HG03439 (cell line): ENCODE data around the gene DNAJB4.
"Not testable (repeated sequence)": the region's sequence is repeated elsewhere in the genome, so short reads cannot be mapped to it uniquely, and the experiment has no call there.

ENCODE experiments used
- ATAC-seq: cut with Tn5 transposase; IDR thresholded peaks from one replicate; pipeline ENCODE4 v1.9.1; 2021; ENCODE audit warnings: mild to moderate bottlenecking, moderate library complexity; ENCODE audit not compliant: unreplicated experiment

DNAJB4 gene

GRCh38 chr1:78004719-78005447 lies at the start of gene DNAJB4:
Gene DNAJB4 (plus strand): TSS chr1:78004939. CDS start chr1:78005111, 172 bp downstream.
- ATAC-seq: peak; percentile 98

DNA sequence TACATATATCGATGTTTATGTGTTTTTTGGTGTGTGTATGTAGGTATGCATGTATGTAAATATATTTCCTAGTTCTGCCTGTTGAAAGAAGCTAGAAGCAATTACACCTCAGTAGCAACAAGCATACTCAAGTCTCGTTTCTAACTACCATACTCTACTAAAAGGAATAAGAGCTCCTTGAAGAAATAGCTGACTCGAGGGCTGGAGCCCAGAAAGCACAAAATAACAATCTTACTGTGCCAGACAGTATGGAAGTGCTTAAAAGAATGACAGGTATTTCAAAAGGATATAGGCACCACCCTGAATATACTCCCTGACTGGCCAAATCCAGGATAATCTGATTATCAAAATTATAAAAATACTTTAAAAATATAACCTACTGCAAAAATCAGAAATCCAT lies 49.0 kb upstream of the DNAJB4 start:
- ATAC-seq: no peak

GRCh38 chr1:77956464-77956863 lies 48.3 kb upstream of the DNAJB4 start:
- no peak for ATAC-seq

- no peak for ATAC-seq
These were observed 46.3 kb upstream of the DNAJB4 start for GRCh38 chr1:77958391-77958790.

DNA sequence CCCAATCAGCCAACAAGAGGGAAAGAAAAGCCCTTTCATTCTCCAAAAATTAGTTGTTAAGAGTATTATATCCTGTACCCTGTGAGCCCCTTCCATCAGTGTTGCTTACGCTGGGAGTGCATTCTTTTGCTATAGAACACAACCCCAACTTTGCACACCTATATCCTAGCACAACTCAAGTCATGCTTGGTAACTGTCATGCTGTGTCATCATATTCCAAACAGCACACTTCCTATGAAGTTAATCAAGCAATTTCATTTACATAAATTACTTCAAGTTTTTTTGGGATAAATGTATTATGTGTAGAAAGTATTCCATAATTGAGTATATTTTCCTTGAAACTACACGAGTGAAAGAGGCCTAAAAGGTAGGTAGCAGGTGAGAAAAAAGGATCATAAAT lies 45.9 kb upstream of the DNAJB4 start:
- ATAC-seq: no peak

- ATAC-seq: no peak
These were observed 43.3 kb upstream of the DNAJB4 start for GRCh38 chr1:77961392-77961791.

- no peak for ATAC-seq
These were observed 38.4 kb upstream of the DNAJB4 start for GRCh38 chr1:77966291-77966690.

DNA sequence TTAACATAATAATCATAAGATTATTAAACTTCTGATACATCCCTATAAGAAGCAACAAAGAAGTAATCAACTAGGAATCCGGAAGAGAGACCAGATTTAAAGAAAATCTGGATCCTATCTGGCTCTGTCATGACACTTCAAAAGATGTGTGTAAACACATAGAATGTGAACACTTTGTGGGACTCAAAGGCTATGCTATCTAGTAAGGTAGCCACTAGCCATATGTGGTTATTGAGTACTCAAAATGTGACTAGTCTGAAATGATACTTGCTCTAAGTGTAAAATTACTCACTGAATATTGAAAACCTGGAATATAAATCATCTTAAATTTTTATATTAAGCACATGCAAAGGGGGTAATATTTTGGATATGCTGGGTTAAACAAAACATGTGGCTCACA lies 34.5 kb upstream of the DNAJB4 start:
- no peak for ATAC-seq

DNA sequence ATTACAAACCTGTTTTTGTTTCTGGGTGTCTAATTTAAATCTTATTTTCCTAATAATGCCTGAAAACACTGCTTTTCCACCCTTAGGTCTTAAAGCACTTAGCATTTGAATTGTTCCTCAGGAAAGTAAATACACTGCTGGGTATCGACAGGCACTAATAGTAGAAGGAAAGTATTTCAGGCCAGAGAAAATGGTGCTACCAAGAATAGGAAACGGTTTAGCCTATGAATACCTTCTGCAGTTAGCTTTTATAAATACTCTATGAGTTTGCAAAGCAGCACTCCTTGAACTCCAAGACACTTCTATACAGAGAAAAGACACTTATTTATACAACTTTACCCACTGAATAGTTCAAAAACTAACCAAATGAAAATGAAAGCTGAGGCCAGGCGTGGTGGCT lies 32.7 kb upstream of the DNAJB4 start:
- no peak for ATAC-seq

DNA sequence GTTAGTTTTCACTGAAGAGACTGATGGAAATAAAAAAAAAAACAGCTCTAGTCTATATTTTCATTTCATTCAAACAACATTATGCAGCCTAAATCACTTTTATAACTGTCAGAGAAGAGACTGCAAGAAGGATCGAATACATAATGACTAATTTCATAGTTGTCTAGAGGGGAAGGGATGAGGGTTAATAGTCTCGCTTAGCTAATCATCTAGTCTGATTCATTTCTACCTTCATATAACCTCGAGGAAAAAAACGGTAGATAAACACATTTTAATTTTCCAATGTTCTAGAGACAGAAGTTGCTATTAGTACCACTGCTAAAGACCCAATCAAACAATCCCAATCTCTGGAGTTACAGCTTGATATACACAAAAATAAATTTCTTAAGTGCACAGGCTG lies 29.4 kb upstream of the DNAJB4 start:
- no peak for ATAC-seq

DNA sequence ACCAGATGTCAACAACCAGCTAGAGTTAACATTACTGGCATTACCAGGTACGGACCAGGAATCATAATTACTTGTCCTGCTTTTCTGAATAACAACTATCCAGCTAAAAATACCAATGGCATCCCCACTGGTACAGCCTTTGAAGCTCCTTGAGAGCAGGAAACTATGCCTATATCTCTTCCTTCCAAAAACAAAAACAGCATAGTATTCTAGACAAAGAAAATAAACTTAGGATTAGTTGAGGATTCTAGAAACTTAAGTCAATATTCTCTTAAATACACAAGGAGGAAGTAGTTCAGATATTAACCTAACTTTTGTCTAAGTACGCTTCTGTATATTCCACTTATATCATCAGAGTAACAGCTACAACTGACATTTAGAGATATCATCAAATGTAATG lies 28.8 kb upstream of the DNAJB4 start:
- no peak for ATAC-seq

DNA sequence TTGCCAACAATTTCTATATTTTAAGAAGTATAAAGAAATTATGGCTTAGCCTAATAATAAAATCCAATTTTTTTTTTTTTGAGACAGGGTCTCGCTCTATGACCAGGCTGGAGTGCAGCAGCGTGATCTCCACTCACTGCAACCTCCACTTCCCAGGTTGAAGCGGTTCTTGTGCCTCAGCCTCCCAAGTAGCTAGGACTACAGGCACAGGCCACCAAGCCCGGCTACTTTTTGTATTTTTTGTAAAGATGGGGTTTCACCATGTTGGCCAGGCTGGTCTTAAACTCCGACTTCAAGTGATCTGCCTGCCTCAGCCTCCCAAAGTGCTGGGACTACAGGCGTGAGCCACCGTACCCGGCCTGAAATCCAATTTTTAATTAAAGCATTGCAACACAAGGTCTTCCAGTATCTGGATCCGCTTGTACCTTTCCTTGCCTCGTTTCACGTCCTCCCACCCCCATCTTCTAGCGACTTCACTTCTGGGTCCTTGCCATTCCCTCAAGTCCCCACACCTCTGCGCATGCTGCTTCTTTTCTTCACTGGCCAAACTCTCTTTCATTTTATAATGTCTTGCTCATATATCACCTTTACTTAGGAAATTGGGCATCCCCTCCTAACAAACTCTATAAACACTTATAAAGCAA lies 28.2 kb upstream of the DNAJB4 start:
- no peak for ATAC-seq

GRCh38 chr1:77977989-77978292 lies 26.8 kb upstream of the DNAJB4 start:
- no peak for ATAC-seq

- ATAC-seq: peak; percentile 60
These were observed 26.3 kb upstream of the DNAJB4 start for GRCh38 chr1:77978293-77978968.

DNA sequence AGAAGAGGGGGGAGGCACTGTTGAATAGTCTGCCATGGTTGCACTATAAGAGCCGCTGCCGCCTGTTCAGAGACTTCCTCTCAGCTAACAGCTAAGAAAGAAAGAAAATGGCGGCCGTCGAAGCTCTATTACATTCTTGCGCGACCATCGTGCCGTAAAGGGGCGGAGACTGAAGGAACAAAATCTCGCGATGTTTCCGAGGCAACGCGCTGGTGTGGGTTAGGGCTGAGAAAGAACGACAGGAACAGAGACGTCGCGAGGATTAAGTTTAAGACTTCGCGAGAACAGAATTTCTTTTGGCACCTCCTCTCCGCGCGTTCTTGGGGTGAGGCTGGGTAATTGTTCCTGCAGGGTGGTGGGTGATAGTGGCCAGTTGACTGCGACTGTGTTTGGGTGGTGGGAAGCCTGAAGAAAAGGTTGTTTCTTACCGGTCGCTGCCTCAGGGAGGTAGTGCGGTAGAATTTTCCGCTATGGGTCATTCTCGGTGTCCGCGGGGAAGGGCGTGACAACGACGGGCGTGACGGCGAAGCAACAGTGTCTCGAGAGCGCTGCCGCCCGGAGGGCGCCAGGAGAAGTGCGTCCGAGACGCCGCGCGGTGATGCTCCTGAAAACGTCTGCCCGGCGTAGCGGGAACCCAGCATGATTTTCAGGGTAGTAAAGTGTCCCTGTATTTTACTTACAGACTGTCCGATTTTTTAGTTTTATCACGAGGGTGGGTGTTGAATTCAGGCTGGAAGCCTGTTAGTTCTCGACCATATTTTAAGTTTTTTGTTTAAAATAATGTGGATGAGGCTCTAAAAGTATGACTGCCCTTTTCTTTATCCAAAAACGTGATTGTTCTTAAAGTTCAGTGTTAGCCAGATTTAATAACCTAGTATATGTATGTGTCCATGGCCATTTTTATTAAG lies 25.5 kb upstream of the DNAJB4 start, which contains the start of gene FUBP1:
Gene FUBP1 (minus strand): TSS at position 104 of the 908 bp plus-strand sequence. CDS start 68 bp downstream, at position 36.
- ATAC-seq: peak; percentile 80

- not testable (repeated sequence) for ATAC-seq
These were observed 21.3 kb upstream of the DNAJB4 start for GRCh38 chr1:77983352-77983996.

DNA sequence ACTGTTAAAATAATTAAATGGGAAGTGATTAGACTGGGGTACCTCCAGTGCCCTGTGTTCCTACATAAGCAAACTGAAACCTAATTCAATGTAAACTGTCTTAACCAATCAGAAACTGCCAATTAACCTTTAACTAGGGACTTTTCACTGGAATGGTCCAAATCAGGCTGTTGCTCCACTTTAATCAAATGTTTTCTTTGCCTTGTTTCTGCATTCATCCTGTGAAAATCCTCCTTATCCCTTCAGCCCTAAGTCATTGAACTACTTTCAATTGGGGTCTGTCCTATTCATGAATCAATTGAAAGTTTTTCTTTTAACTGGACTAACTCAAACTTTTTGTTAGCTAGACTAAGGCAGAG lies 20.8 kb upstream of the DNAJB4 start:
- ATAC-seq: no peak

DNA sequence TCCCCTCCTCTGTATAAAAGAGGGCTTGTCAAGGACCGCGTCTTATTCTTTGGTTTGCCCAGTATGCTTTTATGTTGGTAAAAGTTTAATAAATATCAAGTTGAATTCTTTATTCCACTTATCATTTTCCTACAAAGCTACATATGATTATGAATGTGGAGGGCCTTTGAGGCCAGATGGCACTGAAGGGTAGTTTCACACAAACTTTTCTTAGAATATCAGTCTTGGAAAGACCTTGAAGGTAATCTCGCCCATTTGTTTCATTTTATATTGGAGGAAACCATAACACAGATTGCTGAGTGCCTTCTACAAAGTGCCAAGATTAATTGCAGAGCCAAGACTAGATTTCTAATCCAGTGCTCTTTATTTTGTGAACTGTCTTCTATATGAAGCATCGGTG lies 20.1 kb upstream of the DNAJB4 start:
- no peak for ATAC-seq

GRCh38 chr1:77986810-77987209 lies 17.9 kb upstream of the DNAJB4 start:
- ATAC-seq: no peak

- no peak for ATAC-seq
These were observed 16.8 kb upstream of the DNAJB4 start for GRCh38 chr1:77987919-77988318.

DNA sequence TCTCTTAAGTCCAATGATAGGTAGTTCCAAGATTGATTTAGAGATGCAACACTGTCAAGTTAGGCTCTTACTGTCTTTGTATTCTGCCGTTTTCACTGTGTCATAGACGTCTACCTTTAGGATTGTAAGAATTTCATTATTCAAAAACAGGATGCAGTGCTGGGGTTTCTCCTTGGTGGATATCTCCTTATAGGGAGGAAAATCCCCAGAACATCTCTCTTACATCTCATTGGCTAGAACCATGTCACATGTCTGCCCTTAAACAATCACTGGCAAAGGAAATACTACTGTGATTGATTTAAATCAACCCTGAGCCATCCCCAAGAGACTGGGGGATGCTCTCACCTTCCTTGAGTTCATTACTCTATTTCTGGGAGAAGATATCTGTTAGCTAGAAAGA lies 15.0 kb upstream of the DNAJB4 start:
- no peak for ATAC-seq
